AG09309 (cell line): ENCODE measurements around the gene ZNF362.
A peak's percentile ranks its signal among the peaks of the same experiment; 100 is the strongest.

Source experiments
- DNase-seq: peaks from one replicate; pipeline ENCODE4 v3.0.0-alpha.2; 2010; ENCODE audit warnings: low read depth
- H3K4me3 ChIP-seq: 2 replicates; pipeline ENCODE4 v1.5.1; 2011; ENCODE audit warnings: mild to moderate bottlenecking, low read depth, low read length, moderate library complexity; ENCODE audit not compliant: control insufficient read depth
- TF ChIP-seq, protein P1 (sequence below): IDR thresholded peaks from 2 replicates; pipeline ENCODE4 v1.5.1; 2011; ENCODE audit warnings: mild to moderate bottlenecking, low read depth, low read length, inconsistent platforms; ENCODE audit not compliant: insufficient read depth, control insufficient read depth; ENCODE audit errors: missing control alignments

The ZNF362 gene

DNA sequence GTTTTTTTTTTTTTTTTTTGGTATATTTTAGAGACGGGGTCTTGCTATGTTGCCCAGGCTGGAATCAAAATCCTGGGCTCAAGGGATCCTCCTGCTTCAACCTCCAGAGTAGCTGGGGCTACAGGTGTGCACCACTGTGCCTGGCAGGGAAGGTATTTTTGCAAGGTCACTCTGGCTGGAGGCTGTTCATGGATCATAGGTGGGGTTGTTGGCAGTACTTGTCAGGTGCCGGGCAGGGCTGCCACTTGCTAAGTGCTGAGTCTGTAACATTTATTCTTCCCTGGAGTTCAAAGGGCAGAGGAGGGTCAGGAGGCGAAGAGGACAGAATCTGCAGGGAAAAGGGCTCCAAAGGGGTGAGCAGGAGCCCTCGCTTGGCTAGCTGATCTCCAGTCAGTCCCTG, 40.5 kb downstream of the ZNF362 start:
- TF ChIP-seq, protein P1, sequence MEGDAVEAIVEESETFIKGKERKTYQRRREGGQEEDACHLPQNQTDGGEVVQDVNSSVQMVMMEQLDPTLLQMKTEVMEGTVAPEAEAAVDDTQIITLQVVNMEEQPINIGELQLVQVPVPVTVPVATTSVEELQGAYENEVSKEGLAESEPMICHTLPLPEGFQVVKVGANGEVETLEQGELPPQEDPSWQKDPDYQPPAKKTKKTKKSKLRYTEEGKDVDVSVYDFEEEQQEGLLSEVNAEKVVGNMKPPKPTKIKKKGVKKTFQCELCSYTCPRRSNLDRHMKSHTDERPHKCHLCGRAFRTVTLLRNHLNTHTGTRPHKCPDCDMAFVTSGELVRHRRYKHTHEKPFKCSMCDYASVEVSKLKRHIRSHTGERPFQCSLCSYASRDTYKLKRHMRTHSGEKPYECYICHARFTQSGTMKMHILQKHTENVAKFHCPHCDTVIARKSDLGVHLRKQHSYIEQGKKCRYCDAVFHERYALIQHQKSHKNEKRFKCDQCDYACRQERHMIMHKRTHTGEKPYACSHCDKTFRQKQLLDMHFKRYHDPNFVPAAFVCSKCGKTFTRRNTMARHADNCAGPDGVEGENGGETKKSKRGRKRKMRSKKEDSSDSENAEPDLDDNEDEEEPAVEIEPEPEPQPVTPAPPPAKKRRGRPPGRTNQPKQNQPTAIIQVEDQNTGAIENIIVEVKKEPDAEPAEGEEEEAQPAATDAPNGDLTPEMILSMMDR, result no peak
- H3K4me3 ChIP-seq, result no peak overlapping the region
- no peak for DNase-seq

DNA sequence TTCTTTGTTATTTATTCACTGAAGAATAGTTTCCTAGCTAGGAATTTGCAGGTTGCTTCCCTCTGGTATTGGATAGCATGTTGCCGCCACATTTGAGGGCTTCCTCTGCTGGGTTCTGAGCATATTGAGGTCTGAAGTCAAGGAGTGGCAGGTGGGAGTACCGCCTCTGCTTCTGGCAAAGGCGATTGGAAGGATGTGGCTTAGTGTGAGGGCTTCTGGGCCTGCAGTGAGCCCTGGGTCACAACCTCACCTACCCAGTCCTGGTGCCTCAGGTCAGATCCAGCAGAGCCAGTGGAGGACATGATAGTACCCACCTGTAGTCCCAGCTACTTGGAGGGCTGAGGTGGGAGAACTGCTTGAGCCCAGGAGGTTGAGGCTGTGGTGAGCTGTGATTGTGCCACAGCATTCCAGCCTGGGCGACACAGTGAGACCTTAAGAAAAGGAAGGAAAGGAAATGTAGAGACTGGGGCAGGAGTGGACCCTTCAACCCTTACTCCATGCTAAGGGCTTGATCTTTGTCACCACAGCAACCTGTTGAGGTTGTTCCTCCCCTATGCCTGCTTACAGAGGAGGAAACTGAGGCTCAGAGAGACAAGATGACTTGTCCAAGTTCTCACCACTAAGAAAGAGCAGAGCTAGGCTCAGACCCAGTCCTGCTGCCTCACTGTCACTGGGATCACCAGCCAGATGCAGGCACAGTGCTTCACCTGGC, 41.8 kb downstream of the ZNF362 start:
- TF ChIP-seq, protein P1, result no peak
- no peak overlapping the region for H3K4me3 ChIP-seq
- no peak for DNase-seq

DNA sequence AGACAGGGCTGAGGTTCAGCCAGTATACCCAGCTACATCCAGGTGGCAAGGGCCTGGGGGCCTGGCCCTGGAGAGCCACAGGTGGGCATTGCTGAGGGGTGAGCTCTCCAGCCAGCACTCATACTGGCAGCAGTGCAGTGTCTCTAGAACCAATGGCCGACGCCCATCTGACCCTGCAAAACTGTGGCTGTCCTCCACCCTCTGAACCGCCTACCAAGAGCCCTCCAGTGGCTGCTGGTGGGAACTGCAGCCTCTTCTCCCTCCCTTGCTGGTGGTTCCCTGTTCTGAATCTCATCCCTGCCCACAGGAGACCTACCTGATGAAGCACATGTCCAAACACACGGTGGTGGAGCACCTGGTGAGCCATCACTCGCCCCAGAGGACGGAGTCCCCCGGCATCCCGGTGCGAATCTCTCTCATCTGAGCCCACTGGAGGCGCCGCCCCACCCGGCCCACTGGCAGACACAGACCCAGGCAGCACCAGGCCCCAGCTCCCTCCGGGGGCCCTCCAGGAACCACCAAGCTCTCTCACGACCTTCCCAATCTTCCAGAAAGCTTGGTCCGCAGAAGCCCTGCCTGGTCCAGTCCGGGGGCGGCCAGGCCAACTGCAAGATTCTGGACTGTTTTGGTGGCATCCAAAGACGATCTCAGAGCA, 42.5 kb downstream of the ZNF362 start:
- H3K4me3 ChIP-seq, result no peak overlapping the region
- DNase-seq, result no peak
- TF ChIP-seq, protein P1, result peak; percentile 91

DNA sequence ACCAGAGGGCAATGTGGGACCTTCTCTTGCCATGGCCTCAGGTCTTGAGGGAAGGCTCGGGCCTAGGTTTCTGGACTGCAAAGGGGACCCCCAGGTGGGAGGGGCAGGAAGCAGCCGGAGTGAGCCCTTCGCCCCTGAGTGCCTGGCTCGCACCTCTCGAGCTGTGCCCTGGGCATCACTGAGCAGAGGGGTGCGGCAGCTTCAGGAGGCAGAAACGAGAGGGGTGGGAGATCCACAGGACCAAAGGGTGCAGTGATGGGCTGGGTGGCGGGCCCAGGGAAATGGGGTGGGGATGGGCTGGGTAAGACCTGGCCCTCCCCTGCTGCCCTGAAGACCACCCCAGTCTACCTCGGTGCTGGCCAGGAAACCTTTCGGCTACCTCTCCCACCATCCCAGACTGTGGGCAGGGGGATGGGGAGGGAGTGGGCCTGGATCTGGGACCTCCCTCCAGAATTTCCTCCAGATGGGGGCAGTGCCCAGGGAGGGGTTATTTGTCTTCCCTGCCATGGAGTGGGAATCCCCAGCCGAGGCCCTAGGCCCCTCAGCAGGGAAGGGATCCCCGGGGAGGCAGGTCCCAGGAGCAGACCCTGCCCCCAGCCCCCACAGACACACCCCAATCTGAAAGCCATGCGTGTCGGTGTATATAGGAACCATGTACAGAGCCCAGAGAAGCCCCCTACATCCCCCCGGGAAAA, 43.3 kb downstream of the ZNF362 start:
- TF ChIP-seq, protein P1, result no peak
- DNase-seq, result no peak
- no peak overlapping the region for H3K4me3 ChIP-seq

DNA sequence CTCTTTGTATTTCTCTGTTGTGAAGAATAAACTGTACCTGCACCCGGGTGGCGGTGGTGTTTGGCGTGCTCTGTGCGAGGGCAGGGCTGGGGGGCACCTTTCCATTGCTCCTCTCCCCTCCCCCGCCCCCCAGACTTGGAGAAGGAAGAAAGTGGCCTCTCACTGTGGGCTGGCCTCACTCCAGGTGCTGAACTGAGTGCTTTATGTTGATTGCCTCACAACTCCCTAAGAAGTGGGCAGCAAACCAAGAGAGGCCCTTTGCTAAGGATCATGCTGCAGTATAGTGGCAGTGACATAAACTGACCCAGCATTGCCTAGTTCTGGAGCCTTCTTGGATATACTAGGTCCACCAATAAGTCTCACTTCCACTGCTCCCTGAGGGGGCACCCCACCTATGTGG, 44.4 kb downstream of the ZNF362 start:
- TF ChIP-seq, protein P1, result no peak
- H3K4me3 ChIP-seq, result no peak overlapping the region
- peak; percentile 56 for DNase-seq

DNA sequence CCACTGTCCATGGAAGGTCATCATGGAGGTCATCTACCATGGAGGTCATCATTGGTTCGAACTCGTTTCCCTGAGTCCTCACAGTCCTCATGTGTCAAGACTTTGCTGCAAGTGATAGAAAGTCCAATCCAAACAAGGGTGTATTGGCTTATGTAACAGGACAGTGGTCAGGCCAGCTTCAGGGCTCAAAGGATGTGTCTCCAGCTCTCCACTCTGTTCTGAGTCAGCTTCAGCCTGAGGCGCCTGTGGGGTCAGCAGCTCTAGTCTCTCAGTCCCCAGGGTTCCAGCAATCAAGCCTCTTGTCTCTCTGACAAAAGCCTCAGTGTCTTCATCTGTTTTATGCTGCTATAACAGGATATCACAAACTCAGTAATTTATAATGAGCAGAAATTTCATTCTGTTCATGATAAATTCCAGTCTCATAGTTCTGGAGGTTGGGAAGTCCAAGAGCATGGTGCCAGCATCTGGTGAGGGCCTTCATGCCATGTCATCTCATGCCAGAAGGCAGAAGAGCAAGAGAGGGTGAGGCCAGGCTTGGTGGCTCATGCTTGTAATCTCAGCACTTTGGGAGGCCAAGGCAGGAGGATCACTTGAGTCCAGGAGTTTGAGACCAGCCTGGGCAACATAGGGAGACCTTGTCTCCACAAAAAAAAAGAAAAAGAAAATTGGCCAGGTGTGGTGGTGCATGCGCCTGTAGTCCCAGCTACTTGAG, 45.1 kb downstream of the ZNF362 start:
- TF ChIP-seq, protein P1, result no peak
- DNase-seq, result no peak
- H3K4me3 ChIP-seq, result no peak overlapping the region
